ENCODE results near the gene RXRB.

Gene RXRB

DNA sequence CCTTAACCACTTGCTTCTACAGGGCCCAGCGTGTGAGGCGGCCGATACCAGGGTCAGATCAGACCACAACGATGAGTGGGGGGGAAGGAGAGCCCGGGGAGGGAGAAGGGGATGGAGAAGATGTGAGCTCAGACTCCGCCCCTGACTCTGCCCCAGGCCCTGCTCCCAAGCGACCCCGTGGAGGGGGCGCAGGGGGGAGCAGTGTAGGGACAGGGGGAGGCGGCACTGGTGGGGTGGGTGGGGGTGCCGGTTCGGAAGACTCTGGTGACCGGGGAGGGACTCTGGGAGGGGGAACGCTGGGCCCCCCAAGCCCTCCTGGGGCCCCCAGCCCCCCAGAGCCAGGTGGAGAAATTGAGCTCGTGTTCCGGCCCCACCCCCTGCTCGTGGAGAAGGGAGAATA lies 10.7 kb upstream of the RXRB start:
- TF ChIP-seq, protein P1, sequence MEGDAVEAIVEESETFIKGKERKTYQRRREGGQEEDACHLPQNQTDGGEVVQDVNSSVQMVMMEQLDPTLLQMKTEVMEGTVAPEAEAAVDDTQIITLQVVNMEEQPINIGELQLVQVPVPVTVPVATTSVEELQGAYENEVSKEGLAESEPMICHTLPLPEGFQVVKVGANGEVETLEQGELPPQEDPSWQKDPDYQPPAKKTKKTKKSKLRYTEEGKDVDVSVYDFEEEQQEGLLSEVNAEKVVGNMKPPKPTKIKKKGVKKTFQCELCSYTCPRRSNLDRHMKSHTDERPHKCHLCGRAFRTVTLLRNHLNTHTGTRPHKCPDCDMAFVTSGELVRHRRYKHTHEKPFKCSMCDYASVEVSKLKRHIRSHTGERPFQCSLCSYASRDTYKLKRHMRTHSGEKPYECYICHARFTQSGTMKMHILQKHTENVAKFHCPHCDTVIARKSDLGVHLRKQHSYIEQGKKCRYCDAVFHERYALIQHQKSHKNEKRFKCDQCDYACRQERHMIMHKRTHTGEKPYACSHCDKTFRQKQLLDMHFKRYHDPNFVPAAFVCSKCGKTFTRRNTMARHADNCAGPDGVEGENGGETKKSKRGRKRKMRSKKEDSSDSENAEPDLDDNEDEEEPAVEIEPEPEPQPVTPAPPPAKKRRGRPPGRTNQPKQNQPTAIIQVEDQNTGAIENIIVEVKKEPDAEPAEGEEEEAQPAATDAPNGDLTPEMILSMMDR (IDR thresholded peaks at IDR 0.05) = no peak
- no peak for TF ChIP-seq ZFX (IDR thresholded peaks at IDR 0.05; ENCODE audit: borderline replicate concordance)
- no peak overlapping the region for H3K27ac ChIP-seq

DNA sequence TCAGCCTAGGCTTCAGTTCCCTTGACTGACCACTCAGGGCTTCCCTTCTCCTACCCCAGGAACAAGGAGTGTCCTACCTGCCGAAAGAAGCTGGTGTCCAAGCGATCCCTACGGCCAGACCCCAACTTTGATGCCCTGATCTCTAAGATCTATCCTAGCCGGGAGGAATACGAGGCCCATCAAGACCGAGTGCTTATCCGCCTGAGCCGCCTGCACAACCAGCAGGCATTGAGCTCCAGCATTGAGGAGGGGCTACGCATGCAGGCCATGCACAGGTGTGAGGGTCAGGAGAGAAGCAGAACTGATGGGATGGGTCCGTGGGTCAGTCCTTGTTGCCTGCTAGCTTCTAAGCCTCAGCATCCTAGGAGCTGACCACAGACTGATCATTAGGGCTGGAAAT lies 9.4 kb upstream of the RXRB start:
- peak overlapping the region; percentile 95; the same call in 1 of the 2 replicates for H3K27ac ChIP-seq
- no peak for TF ChIP-seq ZFX (IDR thresholded peaks at IDR 0.05; ENCODE audit: borderline replicate concordance)
- TF ChIP-seq, protein P1 (IDR thresholded peaks at IDR 0.05) = no peak

DNA sequence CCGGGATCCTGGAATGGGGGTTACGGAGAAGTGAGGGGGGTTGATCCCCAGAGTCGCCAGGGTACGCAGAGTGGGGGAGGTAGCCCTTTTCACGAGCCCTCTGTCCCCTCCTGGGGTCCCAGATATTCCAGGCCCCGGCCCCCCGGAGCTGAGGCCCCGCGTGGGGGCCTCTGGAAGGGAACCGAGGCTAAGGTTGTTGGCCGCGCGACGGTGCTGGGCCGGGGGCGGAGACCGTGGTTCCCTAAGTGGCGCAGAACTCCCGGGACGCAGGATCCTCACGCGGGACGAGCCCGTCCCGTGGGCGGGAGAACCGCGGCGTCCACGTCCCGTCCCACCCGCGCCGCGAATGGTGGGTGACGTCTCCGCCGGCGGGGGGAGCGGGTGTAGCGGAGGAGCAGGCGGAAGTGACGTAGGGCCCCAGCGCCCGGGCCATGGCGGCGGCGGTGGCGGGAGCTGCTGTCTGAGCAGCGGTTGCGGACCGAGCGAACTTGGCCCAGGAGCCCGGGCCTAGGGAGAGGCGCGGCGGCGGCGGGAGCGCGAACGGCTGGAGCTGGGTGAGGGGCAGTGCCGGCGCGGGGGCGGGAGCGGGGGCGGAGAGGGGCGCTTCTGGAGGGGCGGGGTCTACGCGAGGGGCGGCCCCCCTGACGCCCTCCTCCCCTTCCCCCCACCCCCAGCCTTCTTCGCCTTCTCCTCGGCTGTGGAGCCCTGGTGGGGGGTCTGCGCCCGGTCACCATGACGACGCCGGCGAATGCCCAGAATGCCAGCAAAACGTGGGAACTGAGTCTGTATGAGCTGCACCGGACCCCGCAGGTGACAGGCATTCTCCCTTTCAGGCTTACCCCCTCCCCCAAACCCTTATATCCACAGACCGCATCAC lies 7.9 kb upstream of the RXRB start, which contains the start of gene RING1:
Gene RING1, plus strand, starts transcription at position 410 of the 877 bp plus-strand sequence. Its CDS starts 323 bp downstream, at position 733.
- peak within 1 kb of the TSS; percentile 95 for H3K27ac ChIP-seq
- no peak for TF ChIP-seq ZFX (IDR thresholded peaks at IDR 0.05; ENCODE audit: borderline replicate concordance)
- TF ChIP-seq, protein P1 (IDR thresholded peaks at IDR 0.05) = no peak

DNA sequence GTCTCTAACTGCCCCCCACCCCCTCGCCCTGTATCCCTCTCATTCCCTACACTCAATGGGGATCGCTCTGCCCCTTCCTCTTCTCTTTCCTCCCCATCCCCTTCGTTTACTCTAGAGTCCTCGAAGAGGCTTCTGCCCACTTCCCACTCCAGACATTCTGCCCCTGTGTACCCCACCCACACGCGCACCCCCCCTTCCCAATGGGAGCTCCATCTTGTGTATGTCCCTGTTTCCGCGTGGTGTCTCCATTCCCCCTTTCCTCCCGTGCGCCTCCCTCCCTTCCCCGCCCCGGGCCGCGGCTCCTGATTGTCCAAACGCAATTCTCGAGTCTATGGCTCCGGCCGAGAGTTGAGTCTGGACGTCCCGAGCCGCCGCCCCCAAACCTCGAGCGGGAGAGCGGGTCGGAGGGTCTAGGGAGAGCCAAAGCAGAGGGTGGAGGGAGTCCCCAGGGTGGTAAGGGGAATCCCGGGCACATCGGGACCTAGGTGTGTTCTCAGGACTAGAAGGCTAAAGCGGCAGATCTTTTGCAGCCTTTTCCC lies 7.2 kb upstream of the RXRB start:
- peak overlapping the region; percentile 95 for H3K27ac ChIP-seq
- TF ChIP-seq ZFX (IDR thresholded peaks at IDR 0.05; ENCODE audit: borderline replicate concordance) = no peak
- TF ChIP-seq, protein P1 (IDR thresholded peaks at IDR 0.05) = no peak

DNA sequence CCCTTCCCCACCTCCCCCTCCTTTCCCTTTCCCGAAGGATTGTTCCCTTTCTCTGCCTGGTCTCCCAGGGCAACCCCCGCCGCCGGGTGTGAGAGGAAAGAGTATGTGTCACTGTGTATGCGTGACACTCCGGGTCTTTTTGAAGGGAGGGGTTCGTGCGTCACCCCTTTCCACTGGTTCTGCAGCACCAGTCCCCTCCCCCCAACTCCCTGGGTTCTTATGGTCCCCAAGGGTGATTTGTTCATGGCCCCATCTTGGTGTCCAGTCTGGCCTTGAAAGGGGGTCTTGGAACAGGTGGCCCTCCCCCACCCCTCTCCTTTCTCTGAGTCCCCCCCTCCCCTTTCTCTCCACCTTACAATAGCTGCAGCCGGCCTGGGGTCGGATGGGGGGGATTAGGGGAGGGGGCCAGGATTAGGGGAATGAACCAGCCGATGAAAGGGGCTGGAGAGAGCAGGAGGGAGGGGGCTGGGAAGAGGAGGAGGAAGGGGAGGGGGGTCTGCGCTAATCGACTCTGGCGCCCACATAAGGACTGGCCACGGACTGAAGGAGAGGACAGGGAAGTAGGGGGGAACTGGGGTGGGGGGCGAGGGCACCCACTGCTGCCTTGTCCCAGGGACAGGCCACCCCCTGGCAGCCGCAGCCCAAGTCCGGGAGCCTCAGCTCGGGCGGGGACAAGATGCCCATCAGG lies 6.5 kb upstream of the RXRB start:
- TF ChIP-seq, protein P1 (IDR thresholded peaks at IDR 0.05) = no peak
- TF ChIP-seq ZFX (IDR thresholded peaks at IDR 0.05; ENCODE audit: borderline replicate concordance) = no peak
- peak overlapping the region; percentile 95 for H3K27ac ChIP-seq

DNA sequence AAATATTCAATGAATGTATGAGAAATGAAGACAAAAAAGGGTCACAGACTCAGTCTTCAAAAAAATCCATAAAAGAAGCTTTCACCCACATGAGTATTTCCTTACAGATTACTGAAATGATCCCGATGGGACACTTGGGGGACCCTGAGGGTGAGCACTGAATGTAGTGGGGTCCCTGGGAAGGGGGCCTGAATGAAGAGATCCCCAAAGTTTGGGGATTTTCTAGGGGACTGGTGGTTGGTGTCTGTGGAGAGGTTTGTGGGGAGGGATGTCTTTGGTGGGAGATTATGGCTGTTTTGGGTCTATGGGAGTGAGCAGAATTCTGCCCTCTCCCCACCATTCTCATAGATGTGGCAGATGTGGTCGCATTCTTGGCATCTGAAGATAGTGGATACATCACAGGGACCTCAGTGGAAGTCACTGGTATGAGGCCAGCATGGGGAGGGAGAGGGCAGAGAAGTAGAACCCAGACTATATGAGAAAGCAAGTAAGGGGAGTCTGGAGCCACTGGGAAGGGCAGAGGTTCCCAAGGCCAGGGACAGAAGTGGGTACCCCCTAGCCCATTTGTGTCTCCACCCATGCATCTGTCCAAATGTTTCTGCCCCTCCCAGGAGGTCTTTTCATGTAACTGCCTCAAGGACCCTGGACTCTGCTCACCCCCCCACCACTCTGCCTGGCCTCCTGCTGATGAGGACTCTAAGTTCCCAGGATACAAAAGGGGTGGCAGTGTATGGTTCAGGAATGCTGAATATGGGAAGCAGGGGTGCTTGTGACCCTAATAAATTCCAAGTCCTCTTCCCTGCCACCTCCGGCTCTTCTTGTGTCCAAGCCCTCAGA lies 5.8 kb upstream of the RXRB start:
- no peak for TF ChIP-seq ZFX (IDR thresholded peaks at IDR 0.05; ENCODE audit: borderline replicate concordance)
- TF ChIP-seq, protein P1 (IDR thresholded peaks at IDR 0.05) = no peak
- H3K27ac ChIP-seq = peak overlapping the region; percentile 95
